ENCODE results near the gene DSCAM.

Gene DSCAM

GRCh38 chr21:40770435-40771055 is 76.4 kb downstream of the DSCAM start:
- DNase-seq (ENCODE audit: low spot score) = no peak

GRCh38 chr21:40769231-40769630 is 77.7 kb downstream of the DSCAM start:
- DNase-seq (ENCODE audit: low spot score) = no peak

- no peak for DNase-seq (ENCODE audit: low spot score)
Observed at GRCh38 chr21:40768056-40768455, 78.9 kb downstream of the DSCAM start.

GRCh38 chr21:40766381-40766780 is 80.6 kb downstream of the DSCAM start:
- no peak for DNase-seq (ENCODE audit: low spot score)

- DNase-seq (ENCODE audit: low spot score) = no peak
Observed at GRCh38 chr21:40765811-40766210, 81.1 kb downstream of the DSCAM start.

GRCh38 chr21:40760821-40761220 is 86.1 kb downstream of the DSCAM start:
- DNase-seq (ENCODE audit: low spot score) = no peak

- DNase-seq (ENCODE audit: low spot score) = no peak
Observed at GRCh38 chr21:40759061-40759460, 87.9 kb downstream of the DSCAM start.

- DNase-seq (ENCODE audit: low spot score) = no peak
Observed at GRCh38 chr21:40757366-40757765, 89.6 kb downstream of the DSCAM start.

GRCh38 chr21:40754466-40754865 is 92.5 kb downstream of the DSCAM start:
- DNase-seq (ENCODE audit: low spot score) = no peak

GRCh38 chr21:40753756-40754155 is 93.2 kb downstream of the DSCAM start:
- DNase-seq (ENCODE audit: low spot score) = no peak

- DNase-seq (ENCODE audit: low spot score) = no peak
Observed at GRCh38 chr21:40752125-40752524, 94.8 kb downstream of the DSCAM start.

- no peak for DNase-seq (ENCODE audit: low spot score)
Observed at GRCh38 chr21:40751221-40751620, 95.7 kb downstream of the DSCAM start.

- DNase-seq (ENCODE audit: low spot score) = no peak
Observed at GRCh38 chr21:40736145-40736544, 110.8 kb downstream of the DSCAM start.

GRCh38 chr21:40733024-40733397 is 113.9 kb downstream of the DSCAM start:
- no peak for DNase-seq (ENCODE audit: low spot score)

GRCh38 chr21:40732253-40733023 is 114.5 kb downstream of the DSCAM start:
- no peak for DNase-seq (ENCODE audit: low spot score)

GRCh38 chr21:40731206-40731605 is 115.8 kb downstream of the DSCAM start:
- no peak for DNase-seq (ENCODE audit: low spot score)

GRCh38 chr21:40730426-40730800 is 116.5 kb downstream of the DSCAM start:
- DNase-seq (ENCODE audit: low spot score) = no peak

GRCh38 chr21:40729761-40730425 is 117.1 kb downstream of the DSCAM start:
- no peak for DNase-seq (ENCODE audit: low spot score)

GRCh38 chr21:40723966-40724365 is 123.0 kb downstream of the DSCAM start:
- no peak for DNase-seq (ENCODE audit: low spot score)

GRCh38 chr21:40723317-40723716 is 123.6 kb downstream of the DSCAM start:
- no peak for DNase-seq (ENCODE audit: low spot score)

GRCh38 chr21:40719615-40720014 is 127.3 kb downstream of the DSCAM start:
- DNase-seq (ENCODE audit: low spot score) = no peak

GRCh38 chr21:40717028-40717427 is 129.9 kb downstream of the DSCAM start:
- no peak for DNase-seq (ENCODE audit: low spot score)

GRCh38 chr21:40714536-40714935 is 132.4 kb downstream of the DSCAM start:
- no peak for DNase-seq (ENCODE audit: low spot score)

Measured in AG08396 (cell line).